NCI-H1105 treated with DMSO at 0.1 percent for 48 hours (cell line): ENCODE data around the gene FMR1.

Source experiments
- DNase-seq: peaks from one replicate; lab custom pipeline; 2025; lab: John Stamatoyannopoulos, UW

FMR1 gene

DNA sequence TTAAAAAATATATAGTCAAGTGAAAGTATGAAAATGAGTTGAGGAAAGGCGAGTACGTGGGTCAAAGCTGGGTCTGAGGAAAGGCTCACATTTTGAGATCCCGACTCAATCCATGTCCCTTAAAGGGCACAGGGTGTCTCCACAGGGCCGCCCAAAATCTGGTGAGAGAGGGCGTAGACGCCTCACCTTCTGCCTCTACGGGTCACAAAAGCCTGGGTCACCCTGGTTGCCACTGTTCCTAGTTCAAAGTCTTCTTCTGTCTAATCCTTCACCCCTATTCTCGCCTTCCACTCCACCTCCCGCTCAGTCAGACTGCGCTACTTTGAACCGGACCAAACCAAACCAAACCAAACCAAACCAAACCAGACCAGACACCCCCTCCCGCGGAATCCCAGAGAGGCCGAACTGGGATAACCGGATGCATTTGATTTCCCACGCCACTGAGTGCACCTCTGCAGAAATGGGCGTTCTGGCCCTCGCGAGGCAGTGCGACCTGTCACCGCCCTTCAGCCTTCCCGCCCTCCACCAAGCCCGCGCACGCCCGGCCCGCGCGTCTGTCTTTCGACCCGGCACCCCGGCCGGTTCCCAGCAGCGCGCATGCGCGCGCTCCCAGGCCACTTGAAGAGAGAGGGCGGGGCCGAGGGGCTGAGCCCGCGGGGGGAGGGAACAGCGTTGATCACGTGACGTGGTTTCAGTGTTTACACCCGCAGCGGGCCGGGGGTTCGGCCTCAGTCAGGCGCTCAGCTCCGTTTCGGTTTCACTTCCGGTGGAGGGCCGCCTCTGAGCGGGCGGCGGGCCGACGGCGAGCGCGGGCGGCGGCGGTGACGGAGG is at the start of gene FMR1:
TSS of gene FMR1 (plus strand) at position 728 of the 831 bp plus-strand sequence. CDS start 261 bp downstream, outside the sequence.
- DNase-seq = peak; percentile 94

DNA sequence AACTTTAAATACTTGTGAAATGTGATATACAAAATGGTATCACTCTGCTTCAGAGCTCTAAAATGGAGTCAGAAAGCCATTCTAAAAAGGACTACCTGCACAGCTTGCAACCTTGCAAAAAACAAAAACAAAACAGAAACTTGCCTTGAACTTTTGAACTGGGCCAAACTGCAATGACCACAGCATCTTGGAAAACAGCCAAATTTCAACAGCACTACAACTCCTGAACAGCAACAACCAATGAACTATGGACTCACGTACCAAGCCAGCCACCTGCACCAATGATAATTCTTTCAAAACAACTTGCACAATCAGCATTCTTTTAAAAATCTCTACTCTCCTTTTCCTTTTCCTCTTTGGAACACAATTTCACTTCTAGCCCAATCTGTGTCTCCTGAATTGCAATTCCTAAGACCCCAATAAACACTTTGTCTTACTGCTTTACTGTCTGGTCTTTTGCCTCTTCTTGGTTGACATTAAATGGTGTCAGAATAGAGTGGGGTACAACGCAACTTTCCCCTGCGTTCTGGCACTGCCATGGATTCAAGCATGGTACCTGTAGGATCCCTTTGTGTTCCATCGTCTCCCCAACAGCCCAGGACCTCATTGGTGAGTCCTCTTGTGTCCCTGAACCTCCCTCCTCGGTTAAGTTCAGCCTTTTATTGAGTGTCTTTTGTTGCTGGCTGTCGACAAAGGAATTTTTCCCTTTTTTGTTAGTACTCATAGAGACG is 35.7 kb upstream of the FMR1 start:
- peak; percentile 4 for DNase-seq

DNA sequence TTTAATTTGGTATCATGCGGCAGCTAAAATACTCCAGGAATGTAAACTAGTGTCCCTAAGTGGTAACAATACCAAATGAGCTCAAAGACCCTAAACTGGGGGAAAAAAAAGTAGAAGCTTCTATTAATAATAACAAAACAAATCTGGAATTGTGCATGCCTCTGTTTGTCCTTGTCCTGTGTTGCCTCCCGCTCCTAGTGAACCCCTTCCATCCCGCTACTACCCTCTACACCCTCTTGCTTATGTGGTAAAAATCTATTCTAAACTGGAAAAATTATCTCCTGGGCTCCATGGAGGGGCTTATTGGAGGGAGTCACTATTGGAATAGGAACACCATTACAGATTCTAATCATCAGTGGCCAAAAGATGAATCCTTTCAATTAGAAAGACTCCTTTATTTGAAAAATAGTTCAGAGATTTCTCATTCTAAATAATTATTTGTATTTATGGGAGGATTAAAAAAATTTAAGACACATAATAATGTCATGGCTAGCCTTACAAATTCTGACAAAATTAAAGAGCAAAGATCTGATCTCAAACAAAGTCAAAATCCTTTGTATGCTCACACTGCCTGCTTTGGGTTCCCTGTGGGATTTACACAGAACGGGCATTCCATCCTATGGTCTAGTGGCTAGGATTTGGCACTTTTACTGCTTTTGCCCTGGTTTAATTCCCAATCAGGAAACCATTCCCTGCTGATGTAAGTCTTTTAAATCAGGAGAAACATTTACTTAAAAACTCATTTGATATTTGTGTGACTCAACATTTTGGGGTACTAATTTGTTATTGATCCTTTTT is 34.7 kb upstream of the FMR1 start:
- no peak for DNase-seq

DNA sequence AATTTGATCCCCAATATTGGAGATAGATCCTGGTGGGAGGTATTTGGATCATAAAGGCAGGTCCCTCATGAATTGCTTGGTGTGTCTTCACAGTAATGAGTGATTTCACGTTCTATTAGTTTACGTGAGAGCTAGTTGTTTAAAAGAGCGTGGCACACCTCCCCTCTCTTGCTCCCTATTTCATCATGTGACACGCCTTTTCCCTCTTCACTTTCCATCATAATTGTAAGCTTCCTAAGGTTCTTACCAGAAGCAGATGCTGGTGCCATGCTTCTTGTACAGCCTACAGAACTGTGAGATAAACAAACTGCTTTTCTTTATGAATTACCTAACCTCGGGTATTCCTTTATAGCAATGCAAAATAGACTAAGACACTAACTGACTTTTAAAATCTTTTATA is 34.0 kb upstream of the FMR1 start:
- DNase-seq = no peak

DNA sequence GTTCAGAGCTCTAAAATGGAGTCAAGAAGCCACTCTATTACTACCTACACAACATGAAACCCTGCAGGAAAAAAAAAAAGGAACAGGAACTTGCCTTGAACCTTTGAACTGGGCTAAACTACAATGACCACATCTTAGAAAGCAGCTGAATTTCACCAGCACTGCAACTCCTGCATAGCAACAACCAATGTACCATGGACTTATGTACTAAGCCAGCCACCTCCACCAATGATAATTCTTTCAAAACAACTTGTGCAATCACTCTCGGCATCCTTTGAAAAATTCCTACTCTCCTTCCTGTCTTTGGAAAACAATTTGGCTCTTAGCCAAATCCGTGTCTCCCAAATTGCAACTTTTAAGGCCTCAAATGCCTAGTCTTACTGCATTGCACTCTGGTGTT is 26.8 kb upstream of the FMR1 start:
- DNase-seq = no peak

DNA sequence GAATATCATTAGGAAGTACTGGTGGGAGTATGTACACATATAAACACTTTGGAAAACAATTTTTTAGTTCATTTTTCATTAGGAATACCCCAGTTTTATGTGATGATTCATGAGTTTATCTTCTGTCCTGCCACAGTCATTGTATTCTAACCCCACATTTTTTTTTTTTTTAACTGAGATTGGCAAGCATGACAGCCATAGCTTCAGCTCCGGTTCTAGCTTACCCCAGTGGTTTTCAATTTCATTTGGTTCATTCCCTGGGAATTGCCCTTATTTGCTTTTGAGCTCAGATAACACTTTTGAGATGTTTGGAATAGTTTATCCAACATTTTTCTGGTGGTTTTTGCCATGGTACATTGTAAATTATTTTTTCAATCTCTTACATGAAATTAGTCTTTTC is 21.0 kb upstream of the FMR1 start:
- DNase-seq = no peak

DNA sequence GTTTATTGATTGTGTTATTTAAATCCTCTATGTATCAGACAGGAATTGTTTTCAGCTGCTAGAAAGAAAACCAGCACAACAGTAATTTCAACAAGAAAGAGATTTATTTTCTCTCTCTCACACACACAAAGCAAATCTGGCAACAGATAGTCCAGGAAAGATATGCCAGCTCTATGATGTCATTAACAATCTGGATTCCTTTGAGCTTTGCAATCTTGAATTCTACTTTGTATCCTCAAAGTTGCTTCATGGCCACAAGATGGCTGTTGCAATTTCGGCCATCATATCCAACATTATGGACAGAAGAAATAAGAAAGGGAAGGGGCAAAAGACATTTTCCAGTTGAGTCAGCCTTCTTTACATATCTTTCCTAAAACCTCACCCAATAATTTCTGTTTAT is 19.8 kb upstream of the FMR1 start:
- no peak for DNase-seq

DNA sequence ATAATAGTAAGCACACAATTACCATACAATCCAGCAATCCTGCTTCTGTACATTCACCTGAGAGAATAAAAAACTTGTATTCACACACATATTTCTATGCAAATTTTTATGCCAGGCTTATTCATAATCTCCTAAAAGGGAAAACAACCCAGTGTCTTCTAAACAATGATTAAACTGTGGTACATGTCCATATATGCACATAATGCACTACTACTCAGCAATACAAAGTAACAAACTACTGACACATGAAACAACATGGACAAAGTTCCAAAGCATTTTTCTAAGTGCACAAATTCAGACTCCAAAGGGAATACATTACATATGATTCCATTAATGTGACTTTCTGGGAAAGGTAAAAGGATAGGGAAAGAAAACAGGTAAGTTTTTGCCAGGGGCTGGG is 18.0 kb upstream of the FMR1 start:
- no peak for DNase-seq

DNA sequence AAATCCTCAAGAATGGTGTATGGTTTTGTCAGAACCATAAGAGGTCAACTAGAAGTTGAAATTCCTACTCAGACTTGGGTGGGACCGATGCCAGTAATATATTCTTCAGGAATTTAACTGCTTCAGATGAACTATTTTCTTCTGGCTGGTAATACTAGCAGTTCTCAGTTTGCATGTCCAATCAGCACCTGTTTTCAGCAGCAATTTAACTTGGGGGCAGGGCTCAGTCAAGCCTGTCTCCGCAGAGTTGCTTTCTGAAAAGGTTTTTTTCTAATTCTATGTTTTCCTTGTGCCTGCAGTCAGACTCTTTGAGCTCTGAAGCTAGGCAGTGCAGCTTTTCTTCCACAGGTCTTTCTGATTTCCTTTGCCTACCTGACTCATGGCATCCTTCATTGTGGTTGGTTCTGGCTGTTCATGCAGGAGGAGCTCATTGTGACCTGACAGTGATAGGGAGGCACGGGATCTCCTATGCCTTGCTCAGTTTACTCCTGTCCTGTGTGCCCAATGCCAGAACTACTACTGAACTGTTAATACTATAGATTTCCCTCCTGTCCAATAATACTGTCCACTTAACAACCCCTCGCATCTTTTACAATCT is 17.3 kb upstream of the FMR1 start:
- no peak for DNase-seq

DNA sequence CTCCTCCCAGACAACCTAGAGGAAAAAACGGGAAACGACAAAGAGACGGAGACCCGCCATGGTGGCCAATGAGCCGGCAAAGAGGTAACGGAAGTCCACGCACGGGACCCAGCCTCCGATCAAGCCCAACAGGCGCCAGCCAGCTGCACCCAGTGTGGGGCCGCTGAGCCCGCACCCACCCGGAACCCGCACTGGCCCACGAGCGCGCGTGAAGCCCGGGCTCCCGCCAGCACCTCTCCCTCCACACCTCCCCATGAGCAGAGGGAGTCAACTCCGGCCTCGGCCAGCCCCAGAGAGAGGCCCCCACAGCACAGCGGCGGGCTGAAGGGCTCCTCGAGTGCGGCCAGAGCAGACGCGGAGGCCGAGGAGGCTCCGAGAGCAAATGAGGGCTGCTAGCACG is 14.6 kb upstream of the FMR1 start:
- no peak for DNase-seq

DNA sequence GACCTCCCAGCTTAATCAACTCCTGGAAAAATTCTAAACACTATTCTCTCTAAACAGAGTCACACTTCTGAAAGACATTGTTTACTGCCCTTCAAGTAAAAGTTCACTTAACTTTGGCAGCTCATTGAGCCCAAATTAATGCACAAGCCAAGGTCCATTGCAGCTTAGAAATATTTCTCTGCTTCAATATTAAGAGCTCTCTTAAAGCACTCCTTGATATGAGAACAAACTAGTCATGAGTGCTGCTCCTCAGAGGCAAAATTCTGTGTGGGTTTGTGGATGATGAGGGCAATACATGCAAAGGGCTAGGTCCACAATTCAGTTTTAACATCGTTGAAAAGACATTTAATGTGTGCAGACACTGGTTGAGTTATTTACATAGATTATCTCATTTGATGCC is 12.8 kb upstream of the FMR1 start:
- DNase-seq = no peak

DNA sequence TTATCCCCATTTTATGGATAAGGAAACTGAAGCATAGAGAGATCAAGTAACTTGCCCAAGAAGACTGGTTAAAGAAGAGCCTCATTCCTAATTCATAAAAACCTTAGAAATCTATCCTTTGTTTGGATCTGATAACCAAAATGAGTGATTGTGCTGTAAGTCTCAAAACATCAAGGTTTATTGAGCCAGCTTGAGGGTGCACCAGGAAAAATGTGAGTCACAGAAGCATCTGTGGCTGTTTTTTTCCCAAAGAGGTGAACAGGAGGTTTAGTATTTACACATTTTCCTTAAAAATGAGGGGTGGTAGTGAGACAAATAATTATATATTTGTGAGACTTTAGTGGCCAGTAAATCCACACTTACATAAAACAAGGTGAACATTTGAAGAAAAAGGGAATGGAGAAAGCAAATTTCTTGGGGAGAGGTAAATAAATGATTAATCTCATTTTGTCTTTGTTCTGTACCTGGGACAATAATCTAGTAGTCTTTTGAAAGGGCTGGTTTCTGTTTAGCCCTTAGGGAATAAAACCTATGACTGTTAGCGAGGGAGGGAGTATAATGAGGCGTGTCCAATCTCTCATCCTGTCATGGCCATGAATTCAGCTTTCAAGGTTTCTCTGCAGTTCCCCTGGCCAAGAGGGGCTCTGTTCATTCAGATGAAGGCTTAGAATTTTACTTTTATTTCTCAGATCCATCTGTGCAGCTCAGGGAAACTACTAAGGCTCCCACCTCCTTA is 12.2 kb upstream of the FMR1 start:
- no peak for DNase-seq

DNA sequence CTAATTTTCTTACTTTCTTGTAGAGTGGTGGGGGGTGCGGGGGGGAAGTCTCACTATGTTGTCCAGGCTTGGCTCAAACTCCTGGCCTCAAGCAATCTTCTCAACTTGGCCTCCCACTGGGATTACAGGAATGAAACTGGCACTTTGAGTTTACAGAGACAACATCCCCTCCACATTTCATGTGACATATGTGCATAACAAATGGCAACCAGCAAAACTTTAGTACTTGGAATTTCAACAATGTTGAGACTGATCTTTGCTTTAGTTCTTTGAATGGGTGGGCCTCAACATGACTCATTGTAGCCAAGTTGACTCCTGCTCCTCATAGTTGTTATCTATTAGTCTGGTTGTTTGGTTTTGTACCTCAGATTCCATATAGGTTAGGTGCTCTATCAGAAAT is 11.4 kb upstream of the FMR1 start:
- DNase-seq = no peak

DNA sequence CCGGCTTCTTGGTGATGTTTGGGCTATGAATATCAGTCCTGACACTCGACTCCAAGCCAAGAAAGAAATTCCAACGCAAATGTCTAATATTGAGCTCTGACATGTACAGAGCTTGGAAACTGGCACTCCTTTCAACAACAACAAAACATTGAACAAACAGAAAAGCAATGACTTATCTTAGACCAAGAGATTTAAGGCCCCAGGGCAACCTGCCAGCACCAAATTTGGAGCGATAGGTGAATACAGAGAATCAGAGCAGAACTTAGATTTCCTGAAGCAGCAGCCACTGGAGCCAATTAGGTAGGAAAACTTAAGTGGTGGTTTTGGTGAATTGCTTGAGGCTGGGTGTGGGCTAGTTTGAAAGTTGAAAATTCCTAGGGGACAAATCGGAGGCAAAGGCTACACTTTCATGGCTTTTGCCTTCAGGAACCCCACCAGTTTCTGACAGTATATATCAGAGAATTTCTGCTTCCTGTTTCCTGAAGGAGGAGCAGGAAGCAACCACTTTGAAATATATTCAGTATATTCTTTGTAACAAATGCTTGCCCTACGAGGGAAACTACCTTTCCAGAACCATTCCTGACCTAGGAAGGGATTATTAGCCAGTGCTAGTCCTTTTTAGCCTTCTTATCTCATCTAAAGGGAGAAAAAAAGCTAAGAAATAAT is 10.1 kb upstream of the FMR1 start:
- no peak for DNase-seq

DNA sequence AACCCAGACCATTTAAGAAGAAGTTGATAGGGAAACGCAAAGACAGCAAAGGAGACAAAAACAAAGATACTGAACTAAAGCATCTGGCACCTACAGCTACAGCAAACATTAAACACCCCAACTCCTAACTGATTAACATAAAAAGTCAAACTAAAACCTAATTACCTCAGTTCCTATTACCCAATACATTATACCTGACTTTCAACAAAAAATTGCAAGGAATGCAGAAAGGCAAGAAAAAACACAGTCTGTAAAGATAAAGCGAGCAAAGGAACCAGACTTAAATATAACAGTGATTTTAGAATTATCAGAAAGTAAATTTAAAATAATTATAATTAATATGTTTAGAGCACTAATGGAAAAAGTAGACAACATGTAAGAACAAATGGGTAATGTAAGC is 9.4 kb upstream of the FMR1 start:
- DNase-seq = no peak

DNA sequence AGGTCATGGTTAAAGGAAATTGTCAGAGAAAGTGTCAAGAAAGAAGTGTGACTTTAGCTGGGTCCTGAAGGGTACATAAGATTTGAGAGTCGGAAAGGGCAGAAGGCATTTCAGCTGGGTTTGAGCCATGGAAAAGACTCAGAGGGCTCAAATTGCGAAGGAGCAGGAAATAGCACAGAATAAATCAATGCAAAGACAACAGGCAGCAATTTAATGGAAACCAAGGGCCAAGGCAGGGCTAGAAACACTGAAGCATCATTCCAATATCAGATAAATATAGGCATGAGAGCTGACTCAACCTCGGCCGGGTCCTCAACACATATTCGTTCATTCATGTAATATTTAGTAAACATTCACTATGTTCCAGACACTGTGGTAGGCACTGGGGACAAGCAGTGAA is 3.6 kb upstream of the FMR1 start:
- DNase-seq = no peak

DNA sequence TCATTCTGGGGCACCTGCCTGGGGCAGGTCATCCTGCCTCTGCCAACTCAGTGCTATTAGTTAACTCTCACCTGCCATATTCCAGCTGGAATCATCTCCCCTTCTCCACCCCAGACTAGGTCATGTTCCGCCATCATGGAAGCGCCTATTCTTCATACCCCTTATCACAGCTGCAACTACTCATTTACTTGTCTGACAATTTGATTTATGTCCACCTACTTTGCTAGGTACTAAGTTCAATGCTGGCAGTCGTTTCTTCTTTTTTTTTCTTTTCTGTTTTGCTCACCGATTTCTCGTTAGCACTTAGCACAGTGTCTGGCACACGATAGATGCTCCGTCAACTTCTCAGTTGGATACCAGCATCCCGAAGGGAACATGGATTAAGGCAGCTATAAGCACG is 1.1 kb upstream of the FMR1 start:
- DNase-seq = no peak

DNA sequence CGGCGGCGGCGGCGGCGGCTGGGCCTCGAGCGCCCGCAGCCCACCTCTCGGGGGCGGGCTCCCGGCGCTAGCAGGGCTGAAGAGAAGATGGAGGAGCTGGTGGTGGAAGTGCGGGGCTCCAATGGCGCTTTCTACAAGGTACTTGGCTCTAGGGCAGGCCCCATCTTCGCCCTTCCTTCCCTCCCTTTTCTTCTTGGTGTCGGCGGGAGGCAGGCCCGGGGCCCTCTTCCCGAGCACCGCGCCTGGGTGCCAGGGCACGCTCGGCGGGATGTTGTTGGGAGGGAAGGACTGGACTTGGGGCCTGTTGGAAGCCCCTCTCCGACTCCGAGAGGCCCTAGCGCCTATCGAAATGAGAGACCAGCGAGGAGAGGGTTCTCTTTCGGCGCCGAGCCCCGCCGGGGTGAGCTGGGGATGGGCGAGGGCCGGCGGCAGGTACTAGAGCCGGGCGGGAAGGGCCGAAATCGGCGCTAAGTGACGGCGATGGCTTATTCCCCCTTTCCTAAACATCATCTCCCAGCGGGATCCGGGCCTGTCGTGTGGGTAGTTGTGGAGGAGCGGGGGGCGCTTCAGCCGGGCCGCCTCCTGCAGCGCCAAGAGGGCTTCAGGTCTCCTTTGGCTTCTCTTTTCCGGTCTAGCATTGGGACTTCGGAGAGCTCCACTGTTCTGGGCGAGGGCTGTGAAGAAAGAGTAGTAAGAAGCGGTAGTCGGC is 528 bp downstream of the FMR1 start:
- peak; percentile 71 for DNase-seq

DNA sequence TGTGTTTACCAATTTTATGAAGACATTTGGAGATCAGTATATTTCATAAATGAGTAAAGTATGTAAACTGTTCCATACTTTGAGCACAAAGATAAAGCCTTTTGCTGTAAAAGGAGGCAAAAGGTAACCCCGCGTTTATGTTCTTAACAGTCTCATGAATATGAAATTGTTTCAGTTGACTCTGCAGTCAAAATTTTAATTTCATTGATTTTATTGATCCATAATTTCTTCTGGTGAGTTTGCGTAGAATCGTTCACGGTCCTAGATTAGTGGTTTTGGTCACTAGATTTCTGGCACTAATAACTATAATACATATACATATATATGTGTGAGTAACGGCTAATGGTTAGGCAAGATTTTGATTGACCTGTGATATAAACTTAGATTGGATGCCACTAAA is 1.9 kb downstream of the FMR1 start:
- DNase-seq = no peak

DNA sequence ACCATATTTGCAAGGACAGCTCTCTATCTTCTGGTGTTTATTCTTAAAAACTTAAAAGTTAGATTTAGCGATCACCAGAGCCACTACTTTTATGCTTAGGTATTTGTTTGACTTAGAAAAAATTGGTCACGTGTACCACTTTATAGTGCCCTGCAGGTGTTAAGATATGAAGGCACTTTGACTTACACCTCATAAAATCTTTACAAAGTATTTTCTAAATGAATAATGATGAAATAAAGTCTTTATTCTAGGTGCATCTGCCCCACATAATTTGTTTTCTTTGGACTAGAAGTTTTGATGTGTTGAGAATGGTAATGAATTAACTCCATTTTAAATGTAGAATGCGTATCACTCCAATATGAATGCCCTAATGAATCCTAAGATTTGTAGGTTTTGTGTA is 2.9 kb downstream of the FMR1 start:
- no peak for DNase-seq
